GM12878 (cell line): ENCODE measurements around the gene CNOT3. TPM values are rescaled to one million over a fixed set of nuclear protein-coding genes. Genes with fewer than 3 reads are reported as not detected.

Experiments
- ATAC-seq: fragments of 200-7000 bp; cut with Tn5 transposase; 3 replicates; pipeline ENCODE4 v1.9.1; 2020; ENCODE audit warnings: mild to moderate bottlenecking, moderate library complexity
- BruUV-seq: library from RNA; stranded (reverse); fragments of 400-500 nt; replicated peaks from 2 replicates; lab custom pipeline; 2021; lab: Mats Ljungman, UMichigan
- CTCF ChIA-PET: fragments of 300-600 bp; sonication (Branson Sonifier 250); formaldehyde crosslinking; extraction: SDS; loops from one replicate; lab custom pipeline; 2021; ENCODE audit warnings: inconsistent platforms; lab: Yijun Ruan, JAX
- POLR2A ChIA-PET: fragments of 350-600 bp; formaldehyde crosslinking; extraction: SDS; loops from one replicate; lab custom pipeline; 2021; ENCODE audit warnings: inconsistent platforms; lab: Charles Lee
- RAD21 ChIA-PET: fragments of 300-600 bp; sonication (Branson Sonifier 250); formaldehyde crosslinking; loops from one replicate; lab custom pipeline; 2023; ENCODE audit warnings: antibody characterized with exemption; ENCODE audit not compliant: unreplicated experiment; lab: Charles Lee
- SMC1A ChIA-PET: fragments of 300-600 bp; sonication (Branson Sonifier 250); formaldehyde crosslinking; loops from one replicate; lab custom pipeline; 2023; ENCODE audit not compliant: unreplicated experiment, uncharacterized antibody; lab: Charles Lee
- DNase-seq: peaks from one replicate; pipeline ENCODE4 v3.0.0-alpha.2; 2011; ENCODE audit warnings: low read depth, low spot score
- FAIRE-seq: peaks from 3 replicates; lab custom pipeline; 2011; peaks lifted over from hg19 to GRCh38; lab: Jason Lieb, UNC
- H2AFZ ChIP-seq: 2 replicates; pipeline ENCODE4 v1.6.0; 2011; ENCODE audit warnings: low read depth, low read length, control low read depth; ENCODE audit not compliant: control insufficient read depth
- H3K27ac ChIP-seq: 2 replicates; pipeline ENCODE4 v1.5.1; 2011; ENCODE audit warnings: control low read depth; ENCODE audit not compliant: control insufficient read depth, insufficient read depth
- H3K27me3 ChIP-seq, 2 experiments: replicated peaks in 1 of 2; 2 replicates each; pipeline versions ENCODE4 v1.6.0 to v1.6.1; 2011; ENCODE audit warnings: low read length in 1 of 2; ENCODE audit not compliant: control insufficient read depth in 2 of 2, insufficient read depth in 2 of 2
- H3K36me3 ChIP-seq, 2 experiments: 2 replicates each; pipeline ENCODE4 v1.5.1; 2011; ENCODE audit warnings: low read length in 1 of 2; ENCODE audit not compliant: control insufficient read depth in 2 of 2, insufficient read depth in 2 of 2
- H3K4me1 ChIP-seq: 2 replicates; pipeline ENCODE4 v1.6.1; 2011; ENCODE audit warnings: mild to moderate bottlenecking, low read length, moderate library complexity, mixed read lengths; ENCODE audit not compliant: control insufficient read depth, insufficient read depth
- H3K4me2 ChIP-seq: 2 replicates; pipeline ENCODE4 v1.6.0; 2011; ENCODE audit warnings: control low read depth; ENCODE audit not compliant: control insufficient read depth, insufficient read depth
- H3K4me3 ChIP-seq: fragments of 200-600 bp; sonication (generic); 2 replicates; pipeline ENCODE4 v1.5.1; 2016
- H3K79me2 ChIP-seq: 2 replicates; pipeline ENCODE4 v1.6.0; 2011; ENCODE audit warnings: low read length; ENCODE audit not compliant: control insufficient read depth, insufficient read depth
- H3K9ac ChIP-seq: 2 replicates; pipeline ENCODE4 v1.8.0; 2011; ENCODE audit warnings: low read length, control low read depth, mixed read lengths; ENCODE audit not compliant: control insufficient read depth, insufficient read depth
- H3K9me3 ChIP-seq: replicated peaks from 3 replicates; pipeline ENCODE4 v1.5.1; 2011; ENCODE audit warnings: mild to moderate bottlenecking, low read length; ENCODE audit not compliant: control insufficient read depth, insufficient read depth
- H4K20me1 ChIP-seq: 2 replicates; pipeline ENCODE4 v1.6.0; 2011; ENCODE audit not compliant: control insufficient read depth, insufficient read depth
- GABPA ChIP-seq: IDR thresholded peaks from 2 replicates; pipeline ENCODE4 v1.6.1; 2014; ENCODE audit warnings: antibody characterized with exemption, low read depth, mild to moderate bottlenecking, inconsistent platforms
- HDGF ChIP-seq: fragments of 450-650 bp; IDR thresholded peaks from 2 replicates; pipeline ENCODE4 v1.6.1; 2016; ENCODE audit warnings: antibody characterized with exemption
- HSF1 ChIP-seq: fragments of 150-350 bp; IDR thresholded peaks from 2 replicates; pipeline ENCODE4 v1.6.1; 2014; ENCODE audit warnings: mild to moderate bottlenecking, low read depth, low read length
- KAT2A ChIP-seq: conservative IDR thresholded peaks from 2 replicates; pipeline ENCODE4 v1.6.1; 2011; ENCODE audit warnings: low read depth, low read length; ENCODE audit not compliant: control insufficient read depth
- PAX5 ChIP-seq: IDR thresholded peaks from 2 replicates; pipeline ENCODE4 v1.6.1; 2011; ENCODE audit warnings: low read depth, low read length, borderline replicate concordance
- PKNOX1 ChIP-seq: fragments of 450-650 bp; IDR thresholded peaks from 2 replicates; pipeline ENCODE4 v1.6.1; 2016; ENCODE audit warnings: mild to moderate bottlenecking
- SMC3 ChIP-seq: IDR thresholded peaks from 2 replicates; pipeline ENCODE4 v1.6.1; 2011; ENCODE audit warnings: low read length, improper control_type of control experiment, borderline replicate concordance
- WGBS: methylation state at CpG from one replicate; pipeline ENCODE4 v1.1.6; 2016; ENCODE audit warnings: low lambda C conversion rate; ENCODE audit not compliant: insufficient replicate concordance, insufficient coverage; ENCODE audit errors: missing lambda C conversion rate; 5-methylcytosine and 5-hydroxymethylcytosine counted together
- in situ Hi-C: fragments of 300-500 bp; cut with MboI; formaldehyde crosslinking; loops from 9 replicates; pipeline ENCODE4 v1.14.3; 2018; ENCODE audit warnings: mixed read lengths
- intact Hi-C: fragments of 100-400 bp; cut with micrococcal nuclease; formaldehyde crosslinking; loops from one replicate; pipeline ENCODE4 v1.14.2; 2022; ENCODE audit not compliant: unreplicated experiment
- polyA plus RNA-seq, 11 experiments: library from polyadenylated mRNA; depleted of rRNA in 4 of 11; unstranded in 6 of 11; stranded (reverse) in 5 of 11; fragments of >200 nt; fragmentation: Nextera tagmentation in 4 of 11; fragmentation: Illumina TruSeq in 1 of 11; extraction: Ambion mirVana in 4 of 11; extraction: Trizol in 1 of 11; gene quantifications; 1 replicate in 1 of 11; 2 replicates in 10 of 11; pipeline versions ENCODE4 v1.2.1 to v1.2.3, GENCODE V29; 2011 to 2016; ENCODE audit warnings: inconsistent platforms in 2 of 11, missing spikeins in 2 of 11, low read depth in 1 of 11
- total RNA-seq, 4 experiments: library from RNA; depleted of rRNA in 3 of 4; stranded (reverse); fragments of >200 nt in 3 of 4; fragmentation: Illumina TruSeq in 1 of 4; extraction: Trizol in 1 of 4; gene quantifications; 2 replicates each; pipeline versions ENCODE4 v1.2.1 to v1.2.3, GENCODE V29; 2013 to 2021

CNOT3 gene
- total and polyA plus RNA-seq, 10 of the 15 experiments (the other 5 are each of a cell fraction or from before 2014, with no cell fraction given), result 0.14 to 45.1 (median 14.0) TPM

- H3K9me3 ChIP-seq, result no peaks in the 10 kb centered on the region
- no peaks in the 10 kb centered on the region for H4K20me1 ChIP-seq
- H3K4me3 ChIP-seq, result no peak overlapping the region
- no peak overlapping the region for H3K9ac ChIP-seq
- SMC1A ChIA-PET, result no interaction called here
- no peaks in the 10 kb centered on the region for H3K79me2 ChIP-seq
- intact Hi-C loops (no loop called here), in situ Hi-C loops (loop anchor here (25.0 kb wide), 1 partner anchor 1534 kb away; the partner anchor contains the start of gene U2AF2)
- H3K4me2 ChIP-seq, result no peak overlapping the region
- POLR2A ChIA-PET, result no interaction called here
- RAD21 ChIA-PET, result no interaction called here
- H3K27ac ChIP-seq, result no peak overlapping the region
- BruUV-seq, result TSS peak; percentile 31
- no peaks in the 10 kb centered on the region for H3K4me1 ChIP-seq
- 96% methylated on average over 27 of the region's 44 CpGs for WGBS
- FAIRE-seq (no peak), ATAC-seq (no peak), DNase-seq (no peak)
- CTCF ChIA-PET, result no interaction called here
- peaks cover 0 to 27% of the 10 kb centered on the region in 2 experiments; a peak in 3 of 4 replicates for H3K36me3 ChIP-seq
- H2AFZ ChIP-seq, result no peak overlapping the region
- H3K27me3 ChIP-seq, result no peaks in the 10 kb centered on the region
- TF ChIP-seq PKNOX1, result no peak
- TF ChIP-seq HSF1, result no peak
- no peak for TF ChIP-seq PAX5
- TF ChIP-seq KAT2A, result no peak
- TF ChIP-seq SMC3, result no peak
- no peak for TF ChIP-seq HDGF
- no peak for TF ChIP-seq GABPA
Measured at GRCh38 chr19:54127688-54128440, 9.7 kb upstream of the CNOT3 start.
